ENCODE measurements around the gene COP1. TPM values are rescaled to one million over a fixed set of nuclear protein-coding genes. Genes with fewer than 3 reads are reported as not detected.

COP1 gene
- total and polyA plus RNA-seq, 10 donors: 46.7 to 110 (median 66.0) TPM

DNA sequence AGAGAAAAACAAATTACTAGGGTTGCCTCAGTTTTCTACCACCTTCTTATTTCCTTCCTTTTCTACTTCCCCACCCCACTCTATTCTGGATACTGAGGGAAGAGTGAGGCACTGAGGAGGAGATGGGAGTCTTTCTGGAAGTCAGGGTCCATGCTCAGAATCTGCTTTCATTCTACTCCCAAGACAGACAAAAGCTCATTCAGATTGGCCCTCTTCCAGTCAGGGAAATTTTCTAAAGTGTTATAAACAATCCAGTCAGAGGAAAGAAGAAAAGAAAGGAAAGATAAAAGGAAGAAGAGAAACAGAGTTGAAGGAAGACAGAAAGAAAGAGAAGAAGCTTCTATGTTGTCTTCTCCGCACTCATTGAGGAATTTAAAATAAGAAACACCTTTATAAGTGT lies 228.6 kb downstream of the COP1 start:
- H3K27me3 ChIP-seq (replicated peaks in 1 of 7): no peaks in the 10 kb centered on the region
- WGBS, 5 donors: 95 to 98% (median 97%) methylated on average over 1 of the region's 1 CpG
- H3K4me3 ChIP-seq: no peak overlapping the region
- H3K4me1 ChIP-seq: peaks cover 0 to 12% (median 3%) of the 10 kb centered on the region in 6 donors
- DNase-seq: no peak
- no peak for TF ChIP-seq POLR2AphosphoS5 (IDR thresholded peaks at IDR 0.05)
- TF ChIP-seq POLR2A (IDR thresholded peaks at IDR 0.05): no peak
- TF ChIP-seq CTCF (IDR thresholded peaks at IDR 0.05 in 8 of 11, conservative IDR thresholded peaks at IDR 0.05 in 3 of 11): no peak
- peaks cover 0 to 59% (median 16%) of the 10 kb centered on the region in 6 donors for H3K36me3 ChIP-seq
- no peak overlapping the region for H3K27ac ChIP-seq
- intact Hi-C loops (cut with DNase I; ENCODE audit: low total_unique reads): no loop called here
- peaks cover 0 to 21% (median 15%) of the 10 kb centered on the region in 8 donors for H3K9me3 ChIP-seq

DNA sequence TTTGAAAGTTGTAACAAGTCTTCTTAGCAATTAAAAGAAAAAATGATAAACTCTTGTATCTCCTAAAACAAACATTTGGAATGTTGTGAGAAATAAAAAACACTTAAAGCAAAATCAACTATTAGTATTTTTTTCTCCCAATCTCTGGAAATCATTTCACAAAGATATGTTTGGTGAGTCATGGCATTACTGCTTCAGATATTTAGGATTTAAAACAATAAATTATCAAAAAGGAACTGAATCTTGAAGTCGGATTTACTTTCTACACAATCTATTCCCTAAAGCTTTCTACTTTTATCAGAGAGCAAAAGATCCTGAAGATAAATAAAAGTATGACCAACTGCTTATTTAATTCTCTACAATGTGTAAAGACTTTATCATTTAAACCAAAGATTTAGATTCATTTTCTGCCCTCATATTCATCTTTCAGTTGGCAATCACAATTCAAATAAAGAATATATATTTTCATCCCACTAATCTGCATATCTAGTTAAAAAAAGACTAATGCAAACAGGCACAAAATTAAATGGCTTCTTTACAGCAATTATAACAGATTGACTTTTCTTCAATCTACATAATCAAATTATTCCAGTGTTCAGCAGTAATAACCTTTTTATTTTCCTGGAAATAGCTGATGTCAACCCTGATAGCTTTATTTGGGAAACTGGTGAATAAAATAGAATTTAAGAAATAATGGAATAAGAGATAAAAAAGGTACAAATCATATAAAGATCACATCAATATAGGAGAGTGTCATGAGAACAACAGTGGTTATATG lies 230.0 kb downstream of the COP1 start:
- peaks cover 0 to 12% (median 3%) of the 10 kb centered on the region in 6 donors for H3K4me1 ChIP-seq
- H3K4me3 ChIP-seq: no peak overlapping the region
- H3K9me3 ChIP-seq: peaks cover 0 to 10% (median 5%) of the 10 kb centered on the region in 8 donors
- TF ChIP-seq CTCF (IDR thresholded peaks at IDR 0.05 in 8 of 11, conservative IDR thresholded peaks at IDR 0.05 in 3 of 11) (no peak), POLR2A (IDR thresholded peaks at IDR 0.05) (no peak), POLR2AphosphoS5 (IDR thresholded peaks at IDR 0.05) (no peak)
- H3K27me3 ChIP-seq (replicated peaks in 1 of 7): no peaks in the 10 kb centered on the region
- intact Hi-C loops (cut with DNase I; ENCODE audit: low total_unique reads): no loop called here
- no peak for DNase-seq
- WGBS, 5 donors: 79 to 98% (median 92%) methylated on average over 1 of the region's 1 CpG
- H3K36me3 ChIP-seq: peaks cover 0 to 57% (median 4%) of the 10 kb centered on the region in 6 donors
- no peak overlapping the region for H3K27ac ChIP-seq

DNA sequence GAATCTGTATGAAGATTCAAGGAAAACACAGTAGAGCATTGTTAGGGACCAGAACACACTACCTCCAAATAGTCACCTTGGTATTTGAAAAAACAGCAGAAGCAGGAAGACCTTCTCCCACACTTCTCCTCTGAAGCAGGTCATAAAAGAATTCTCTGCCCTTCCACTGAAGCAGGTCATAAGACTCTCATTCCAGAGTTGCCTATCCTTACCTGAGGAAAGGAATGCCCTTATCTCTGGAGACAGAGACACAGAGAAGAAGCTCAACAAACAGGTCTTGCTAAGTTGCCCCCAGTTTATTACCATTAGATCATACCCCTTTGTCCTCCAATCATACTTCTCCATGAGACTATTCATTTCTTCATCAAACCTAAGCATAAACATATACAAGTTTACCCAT lies 237.9 kb downstream of the COP1 start:
- no peak for TF ChIP-seq POLR2A (IDR thresholded peaks at IDR 0.05)
- TF ChIP-seq POLR2AphosphoS5 (IDR thresholded peaks at IDR 0.05): no peak
- TF ChIP-seq CTCF (IDR thresholded peaks at IDR 0.05 in 8 of 11, conservative IDR thresholded peaks at IDR 0.05 in 3 of 11): no peak
- Histone ChIP-seq H3K9me3 (no peaks in the 10 kb centered on the region), H3K4me3 (no peak overlapping the region), H3K36me3 (peaks cover 0 to 88% (median 21%) of the 10 kb centered on the region in 6 donors), H3K27ac (no peak overlapping the region), H3K4me1 (no peaks in the 10 kb centered on the region), H3K27me3 (replicated peaks in 1 of 7) (no peaks in the 10 kb centered on the region)
- DNase-seq: no peak
- intact Hi-C loops (cut with DNase I; ENCODE audit: low total_unique reads): no loop called here

DNA sequence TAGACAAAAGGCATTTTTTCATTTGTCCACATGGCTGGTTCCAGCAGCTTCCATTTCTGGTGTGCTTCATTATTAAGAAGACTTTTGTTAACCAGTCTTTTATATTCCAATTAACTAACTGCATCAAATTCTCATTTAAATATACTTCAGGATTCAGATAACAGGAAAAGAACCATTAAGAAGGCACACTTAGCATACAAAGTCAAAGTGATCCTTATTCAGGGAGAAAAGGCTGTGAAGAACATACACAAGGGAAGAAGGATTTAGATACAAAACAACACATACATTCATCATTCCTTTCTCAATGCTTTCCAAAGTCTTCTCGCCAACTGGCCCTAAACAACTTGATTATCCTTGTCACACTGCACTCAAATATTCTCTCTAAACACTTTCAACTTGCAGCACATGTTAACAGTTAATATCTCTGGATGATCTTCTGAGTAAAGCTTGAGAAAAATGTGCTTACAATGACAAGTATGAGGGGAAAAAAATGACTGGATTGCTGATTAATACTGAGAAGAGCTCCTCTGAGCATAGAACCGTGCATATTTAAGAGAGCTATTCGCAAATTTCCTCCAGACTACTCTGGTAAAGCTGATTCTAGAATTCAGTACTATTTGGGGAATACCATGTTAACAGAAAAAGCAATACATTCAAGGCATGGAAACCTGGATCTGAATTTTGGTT lies 238.5 kb downstream of the COP1 start:
- no peaks in the 10 kb centered on the region for H3K4me1 ChIP-seq

More for the DNA sequence above, 238.5 kb downstream of the COP1 start:
- no peak for DNase-seq
- WGBS, 5 donors: 52 to 81% (median 71%) methylated on average over 3 of the region's 3 CpGs
- Histone ChIP-seq H3K36me3 (peaks cover 0 to 82% (median 21%) of the 10 kb centered on the region in 6 donors), H3K27ac (no peak overlapping the region), H3K27me3 (replicated peaks in 1 of 7) (no peaks in the 10 kb centered on the region), H3K4me3 (no peak overlapping the region), H3K9me3 (no peaks in the 10 kb centered on the region)
- no peak for TF ChIP-seq CTCF (IDR thresholded peaks at IDR 0.05 in 8 of 11, conservative IDR thresholded peaks at IDR 0.05 in 3 of 11)
- TF ChIP-seq POLR2AphosphoS5 (IDR thresholded peaks at IDR 0.05): no peak
- no peak for TF ChIP-seq POLR2A (IDR thresholded peaks at IDR 0.05)
- intact Hi-C loops (cut with DNase I; ENCODE audit: low total_unique reads): no loop called here

All from spleen (tissue), 11 donors.